Measurements from ENCODE around the gene IRX3.

IRX3 gene

GRCh38 chr16:54286366-54287130 is at the start of gene IRX3:
Gene IRX3 (minus strand): TSS chr16:54286787. CDS start chr16:54286050, 737 bp downstream.
- DNase-seq: no peak

- no peak for DNase-seq
Measured at GRCh38 chr16:54335230-54335629, 48.6 kb upstream of the IRX3 start.

GRCh38 chr16:54334208-54334607 is 47.6 kb upstream of the IRX3 start:
- DNase-seq: no peak

- no peak for DNase-seq
Measured at GRCh38 chr16:54331241-54332002, 44.8 kb upstream of the IRX3 start.

- no peak for DNase-seq
Measured at GRCh38 chr16:54327609-54328008, 41.0 kb upstream of the IRX3 start.

- DNase-seq: no peak
Measured at GRCh38 chr16:54326266-54326662, 39.7 kb upstream of the IRX3 start.

GRCh38 chr16:54325616-54326265 is 39.2 kb upstream of the IRX3 start:
- no peak for DNase-seq

GRCh38 chr16:54324716-54325115 is 38.1 kb upstream of the IRX3 start:
- no peak for DNase-seq

- DNase-seq: no peak
Measured at GRCh38 chr16:54320697-54321340, 34.2 kb upstream of the IRX3 start.

- no peak for DNase-seq
Measured at GRCh38 chr16:54318941-54319340, 32.4 kb upstream of the IRX3 start.

- no peak for DNase-seq
Measured at GRCh38 chr16:54317101-54317611, 30.6 kb upstream of the IRX3 start.

- DNase-seq: no peak
Measured at GRCh38 chr16:54316095-54316889, 29.7 kb upstream of the IRX3 start.

GRCh38 chr16:54313789-54314188 is 27.2 kb upstream of the IRX3 start:
- no peak for DNase-seq

GRCh38 chr16:54312502-54312991 is 26.0 kb upstream of the IRX3 start:
- DNase-seq: no peak

- no peak for DNase-seq
Measured at GRCh38 chr16:54309341-54309740, 22.8 kb upstream of the IRX3 start.

- no peak for DNase-seq
Measured at GRCh38 chr16:54305080-54305479, 18.5 kb upstream of the IRX3 start.

- no peak for DNase-seq
Measured at GRCh38 chr16:54303613-54304012, 17.0 kb upstream of the IRX3 start.

GRCh38 chr16:54297154-54297553 is 10.6 kb upstream of the IRX3 start:
- DNase-seq: no peak

GRCh38 chr16:54296543-54296942 is 10.0 kb upstream of the IRX3 start:
- DNase-seq: no peak

GRCh38 chr16:54291656-54292487 is 5.3 kb upstream of the IRX3 start:
- DNase-seq: no peak
